GM10847 (cell line): ENCODE results near the gene TCF7L1.

Source experiments
- POLR2A ChIP-seq: IDR thresholded peaks from 2 replicates; pipeline ENCODE4 v1.6.1; 2011; ENCODE audit not compliant: insufficient read length; ENCODE audit errors: extremely low read depth

Gene TCF7L1

GRCh38 chr2:85243101-85244072 lies 110.2 kb downstream of the TCF7L1 start:
- no peak for TF ChIP-seq POLR2A

- TF ChIP-seq POLR2A, result no peak
Measured at GRCh38 chr2:85244828-85245227, 111.6 kb downstream of the TCF7L1 start.

- TF ChIP-seq POLR2A, result no peak
Measured at GRCh38 chr2:85245891-85246290, 112.7 kb downstream of the TCF7L1 start.

GRCh38 chr2:85246348-85246747 lies 113.2 kb downstream of the TCF7L1 start:
- TF ChIP-seq POLR2A, result no peak

- no peak for TF ChIP-seq POLR2A
Measured at GRCh38 chr2:85247610-85248009, 114.4 kb downstream of the TCF7L1 start.

- TF ChIP-seq POLR2A, result no peak
Measured at GRCh38 chr2:85248773-85249509, 115.7 kb downstream of the TCF7L1 start.

- TF ChIP-seq POLR2A, result no peak
Measured at GRCh38 chr2:85250045-85250444, 116.9 kb downstream of the TCF7L1 start.

GRCh38 chr2:85251070-85251616 lies 118.0 kb downstream of the TCF7L1 start:
- TF ChIP-seq POLR2A, result no peak

GRCh38 chr2:85253890-85254289 lies 120.7 kb downstream of the TCF7L1 start:
- no peak for TF ChIP-seq POLR2A

GRCh38 chr2:85254540-85255300 lies 121.5 kb downstream of the TCF7L1 start:
- no peak for TF ChIP-seq POLR2A

GRCh38 chr2:85255456-85255812 lies 122.2 kb downstream of the TCF7L1 start:
- no peak for TF ChIP-seq POLR2A

- TF ChIP-seq POLR2A, result no peak
Measured at GRCh38 chr2:85255813-85256594, 122.8 kb downstream of the TCF7L1 start.

GRCh38 chr2:85257359-85257969 lies 124.3 kb downstream of the TCF7L1 start:
- TF ChIP-seq POLR2A, result no peak
